Neuronal stem cell (in vitro differentiated cells): ENCODE results near the gene BTBD2. TPM values are rescaled to one million over a fixed set of nuclear protein-coding genes. Genes with fewer than 3 reads are reported as not detected.

ENCODE experiments used
- small RNA-seq: library from polyadenylated mRNA; stranded (forward); fragments of <200 nt; extraction: miRNeasy Mini kit (QIAGEN cat#:217004); gene quantifications from one replicate; pipeline ENCODE3, GENCODE V24; 2013; ENCODE audit not compliant: insufficient read depth

Gene BTBD2

Small RNAs within 50 kb of the gene (small RNA-seq; reads per million reads assigned to genes)
- gene AC007136.1 = not detected
